ENCODE data around the gene PTRHD1. TPM values are rescaled to one million over a fixed set of nuclear protein-coding genes. Genes with fewer than 3 reads are reported as not detected.

PTRHD1 gene
- total RNA-seq, 1 donor from 2014 or later: 41.6 TPM

DNA sequence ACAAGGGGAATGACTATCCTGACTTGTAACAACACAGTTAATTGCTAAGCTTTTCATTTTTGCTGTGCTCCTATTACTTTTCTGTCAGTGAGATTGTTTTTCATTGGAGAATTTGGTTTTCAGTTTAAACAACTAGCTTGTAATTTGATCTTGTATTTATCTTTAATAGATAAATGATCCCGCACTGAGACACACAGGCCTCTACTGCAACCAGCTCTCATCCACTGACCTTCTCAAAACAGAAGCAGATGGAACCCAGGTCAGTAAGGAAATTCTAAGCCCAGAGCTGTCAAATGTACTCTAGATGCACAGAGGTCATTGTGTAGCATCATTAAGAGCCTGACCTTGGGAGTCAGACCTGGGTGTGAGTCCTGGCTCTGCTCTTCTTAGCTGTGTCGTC is 30.7 kb downstream of the PTRHD1 start:
- Histone ChIP-seq H3K4me1 (peaks cover 11% of the 10 kb centered on the region), H4K20me1 (ENCODE audit: low read depth) (no peaks in the 10 kb centered on the region), H2AFZ (replicated peaks) (no peak overlapping the region), H3K27ac (no peak overlapping the region), H3K4me2 (no peak overlapping the region), H3F3A (ENCODE audit: low read depth) (peaks cover 5% of the 10 kb centered on the region), H3K4me3 (no peak overlapping the region), H3K27me3 (no peaks in the 10 kb centered on the region), H3K9ac (no peak overlapping the region), H3K79me2 (ENCODE audit: low read depth) (no peaks in the 10 kb centered on the region), H3K36me3 (no peaks in the 10 kb centered on the region), H3K9me3 (ENCODE audit: low read depth) (no peaks in the 10 kb centered on the region)
- H3K4me1 Mint-ChIP-seq: peaks cover 9% of the 10 kb centered on the region
- H3K36me3 Mint-ChIP-seq: peaks cover 25% of the 10 kb centered on the region
- no peak for DNase-seq (ENCODE audit: low spot score)
- no peak overlapping the region for H3K27ac Mint-ChIP-seq
- no peaks in the 10 kb centered on the region for H3K27me3 Mint-ChIP-seq (ENCODE audit: insufficient read depth, low read depth)
- H3K4me3 Mint-ChIP-seq: no peak overlapping the region
- H3K9me3 Mint-ChIP-seq: no peaks in the 10 kb centered on the region
- no peak for TF ChIP-seq EZH2 (IDR thresholded peaks at IDR 0.05)
- TF ChIP-seq, protein P1, sequence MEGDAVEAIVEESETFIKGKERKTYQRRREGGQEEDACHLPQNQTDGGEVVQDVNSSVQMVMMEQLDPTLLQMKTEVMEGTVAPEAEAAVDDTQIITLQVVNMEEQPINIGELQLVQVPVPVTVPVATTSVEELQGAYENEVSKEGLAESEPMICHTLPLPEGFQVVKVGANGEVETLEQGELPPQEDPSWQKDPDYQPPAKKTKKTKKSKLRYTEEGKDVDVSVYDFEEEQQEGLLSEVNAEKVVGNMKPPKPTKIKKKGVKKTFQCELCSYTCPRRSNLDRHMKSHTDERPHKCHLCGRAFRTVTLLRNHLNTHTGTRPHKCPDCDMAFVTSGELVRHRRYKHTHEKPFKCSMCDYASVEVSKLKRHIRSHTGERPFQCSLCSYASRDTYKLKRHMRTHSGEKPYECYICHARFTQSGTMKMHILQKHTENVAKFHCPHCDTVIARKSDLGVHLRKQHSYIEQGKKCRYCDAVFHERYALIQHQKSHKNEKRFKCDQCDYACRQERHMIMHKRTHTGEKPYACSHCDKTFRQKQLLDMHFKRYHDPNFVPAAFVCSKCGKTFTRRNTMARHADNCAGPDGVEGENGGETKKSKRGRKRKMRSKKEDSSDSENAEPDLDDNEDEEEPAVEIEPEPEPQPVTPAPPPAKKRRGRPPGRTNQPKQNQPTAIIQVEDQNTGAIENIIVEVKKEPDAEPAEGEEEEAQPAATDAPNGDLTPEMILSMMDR (IDR thresholded peaks at IDR 0.05): no peak
- no peak for TF ChIP-seq EZH2phosphoT487 (IDR thresholded peaks at IDR 0.05)

DNA sequence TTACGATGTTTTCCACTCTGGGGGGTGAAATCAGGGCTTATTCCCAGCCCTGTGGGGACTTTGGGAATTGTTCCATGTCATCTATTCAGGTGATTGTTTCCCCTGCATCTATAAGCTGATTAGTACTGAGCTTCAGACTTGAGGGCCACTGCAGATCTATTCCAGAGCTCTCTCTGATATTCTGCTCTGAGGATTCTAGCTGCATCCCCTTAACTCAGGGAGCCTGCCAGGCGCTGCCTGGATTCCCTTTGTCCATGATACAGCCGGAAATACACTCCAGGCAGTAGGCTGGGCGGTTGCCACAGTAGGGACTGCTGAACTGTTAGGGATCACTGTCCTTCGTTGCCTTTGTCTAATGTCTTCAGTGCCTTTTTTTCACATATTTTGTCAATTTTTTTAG is 31.3 kb downstream of the PTRHD1 start:
- no peak overlapping the region for H3K9ac ChIP-seq
- no peaks in the 10 kb centered on the region for H3K27me3 ChIP-seq
- TF ChIP-seq, protein P1 (IDR thresholded peaks at IDR 0.05): no peak
- no peak for TF ChIP-seq EZH2 (IDR thresholded peaks at IDR 0.05)
- TF ChIP-seq EZH2phosphoT487 (IDR thresholded peaks at IDR 0.05): no peak
- no peak overlapping the region for H3K4me3 ChIP-seq
- no peaks in the 10 kb centered on the region for H3K9me3 ChIP-seq (ENCODE audit: low read depth)
- peak overlapping the region; percentile 6 for H3K4me2 ChIP-seq
- H2AFZ ChIP-seq (replicated peaks): no peak overlapping the region
- peaks cover 9% of the 10 kb centered on the region for H3K4me1 Mint-ChIP-seq
- no peaks in the 10 kb centered on the region for H3K9me3 Mint-ChIP-seq
- no peaks in the 10 kb centered on the region for H3K79me2 ChIP-seq (ENCODE audit: low read depth)
- H3K27ac Mint-ChIP-seq: no peak overlapping the region
- peaks cover 23% of the 10 kb centered on the region for H3K36me3 Mint-ChIP-seq
- peaks cover 5% of the 10 kb centered on the region for H3F3A ChIP-seq (ENCODE audit: low read depth)
- no peak overlapping the region for H3K27ac ChIP-seq
- peaks cover 11% of the 10 kb centered on the region for H3K4me1 ChIP-seq
- no peaks in the 10 kb centered on the region for H4K20me1 ChIP-seq (ENCODE audit: low read depth)
- no peaks in the 10 kb centered on the region for H3K27me3 Mint-ChIP-seq (ENCODE audit: insufficient read depth, low read depth)
- H3K36me3 ChIP-seq: no peaks in the 10 kb centered on the region
- H3K4me3 Mint-ChIP-seq: no peak overlapping the region
- DNase-seq (ENCODE audit: low spot score): peak; percentile 56

DNA sequence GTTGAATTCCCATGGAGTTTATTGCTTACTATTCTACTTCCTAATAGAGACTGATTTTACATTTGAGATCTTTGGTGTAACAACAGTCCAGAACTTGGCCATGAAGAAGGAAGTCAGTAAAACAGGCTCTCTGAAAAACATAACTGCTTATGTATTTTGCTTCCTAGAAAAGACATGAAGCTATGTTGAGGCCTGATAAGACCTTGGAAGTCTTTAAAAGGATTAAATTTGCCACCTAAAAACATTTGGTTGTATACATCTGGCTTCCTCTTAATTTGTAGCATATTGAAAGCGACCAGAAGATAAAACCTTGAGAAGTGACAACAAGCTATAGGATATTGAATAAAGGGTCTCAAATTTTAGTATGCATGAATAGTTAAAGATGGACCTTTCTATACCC is 36.4 kb downstream of the PTRHD1 start:
- Histone ChIP-seq H3K79me2 (ENCODE audit: low read depth) (no peaks in the 10 kb centered on the region), H3K27ac (no peak overlapping the region), H3K9me3 (ENCODE audit: low read depth) (no peaks in the 10 kb centered on the region), H3F3A (ENCODE audit: low read depth) (peaks cover 7% of the 10 kb centered on the region), H4K20me1 (ENCODE audit: low read depth) (no peaks in the 10 kb centered on the region), H3K36me3 (no peaks in the 10 kb centered on the region), H3K4me3 (no peak overlapping the region), H3K9ac (no peak overlapping the region), H3K27me3 (no peaks in the 10 kb centered on the region), H3K4me1 (peaks cover 14% of the 10 kb centered on the region), H2AFZ (replicated peaks) (no peak overlapping the region), H3K4me2 (no peak overlapping the region)
- H3K36me3 Mint-ChIP-seq: peaks cover 13% of the 10 kb centered on the region
- no peak overlapping the region for H3K4me3 Mint-ChIP-seq
- H3K9me3 Mint-ChIP-seq: no peaks in the 10 kb centered on the region
- peaks cover 3% of the 10 kb centered on the region for H3K4me1 Mint-ChIP-seq
- no peak for DNase-seq (ENCODE audit: low spot score)
- TF ChIP-seq, protein P1 (IDR thresholded peaks at IDR 0.05): no peak
- TF ChIP-seq EZH2phosphoT487 (IDR thresholded peaks at IDR 0.05) (no peak), EZH2 (IDR thresholded peaks at IDR 0.05) (no peak)
- H3K27me3 Mint-ChIP-seq (ENCODE audit: insufficient read depth, low read depth): no peaks in the 10 kb centered on the region
- H3K27ac Mint-ChIP-seq: no peak overlapping the region
